Endometrium (tissue), 2 donors: ENCODE measurements around the gene DRGX.

Experiments used
- FAIRE-seq: peaks from 2 replicates; lab custom pipeline; 2012; peaks lifted over from hg19 to GRCh38; lab: Jason Lieb, UNC
- donor health status: control.
- donor health status: control.

The DRGX gene

DNA sequence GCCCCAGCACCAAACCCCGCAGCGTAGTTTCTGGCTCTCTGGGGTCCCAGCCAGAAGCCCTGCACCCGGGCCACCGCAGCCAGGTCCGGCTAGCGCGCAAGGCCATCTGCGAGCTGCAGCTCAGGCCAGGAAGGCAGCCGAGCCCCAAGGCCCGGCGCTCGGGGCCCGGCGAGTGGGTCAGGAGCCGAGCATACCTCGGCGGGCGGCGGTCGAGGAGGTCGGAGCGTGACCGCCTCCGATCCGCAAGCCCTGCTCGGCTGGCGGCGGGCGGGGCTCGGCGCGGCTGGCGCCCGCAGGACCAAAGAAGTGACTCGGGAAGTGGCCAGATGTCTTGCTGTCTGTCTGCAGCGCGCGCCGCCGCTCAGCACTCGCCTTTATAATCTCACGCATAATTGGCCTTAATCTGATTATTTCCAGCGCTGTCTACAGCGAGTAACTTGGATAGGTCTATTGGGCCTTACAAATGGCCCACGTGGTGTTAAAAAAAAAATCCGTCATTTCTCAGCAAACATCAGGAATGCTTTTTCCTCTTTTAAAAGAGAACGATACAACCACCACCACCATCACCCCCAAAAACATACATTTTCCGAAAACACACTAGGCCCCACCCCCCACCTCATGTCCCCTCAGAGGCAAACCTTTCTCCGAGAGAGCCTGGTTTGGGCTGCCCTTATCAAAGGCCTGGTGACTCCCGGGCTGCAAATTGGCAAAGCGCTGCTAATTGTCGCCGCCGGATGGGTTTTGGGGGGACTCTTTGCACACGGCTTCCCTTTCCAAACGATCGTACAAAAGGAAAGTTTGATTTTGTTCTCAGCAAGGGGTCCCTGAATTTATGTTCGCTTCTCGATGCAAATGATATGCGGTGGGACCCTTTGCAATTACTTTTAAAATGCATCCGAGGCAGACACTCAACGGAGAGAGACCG is at the start of gene DRGX:
TSS of gene DRGX (minus strand) at position 349 of the 925 bp plus-strand sequence. CDS start 649 bp downstream, outside the sequence.
- FAIRE-seq, result no peak

DNA sequence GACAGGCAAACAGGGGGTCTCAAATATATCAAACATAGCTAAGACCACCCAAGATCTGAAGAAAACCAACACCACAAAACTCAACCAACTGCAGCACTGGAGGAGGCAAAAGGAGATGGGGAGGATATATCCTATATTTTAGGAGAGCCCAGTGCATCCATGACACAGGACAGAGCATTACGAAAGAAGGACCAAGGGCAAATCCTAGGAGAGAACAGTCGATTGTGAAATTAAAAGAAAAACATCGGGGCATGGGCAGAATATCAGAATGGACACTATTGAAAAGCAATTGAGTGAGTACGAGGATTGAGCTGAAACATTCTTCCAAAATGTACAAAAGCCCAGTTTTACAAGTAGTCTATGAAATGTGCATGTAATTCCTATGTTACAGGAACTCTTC is 48.5 kb upstream of the DRGX start:
- no peak for FAIRE-seq

DNA sequence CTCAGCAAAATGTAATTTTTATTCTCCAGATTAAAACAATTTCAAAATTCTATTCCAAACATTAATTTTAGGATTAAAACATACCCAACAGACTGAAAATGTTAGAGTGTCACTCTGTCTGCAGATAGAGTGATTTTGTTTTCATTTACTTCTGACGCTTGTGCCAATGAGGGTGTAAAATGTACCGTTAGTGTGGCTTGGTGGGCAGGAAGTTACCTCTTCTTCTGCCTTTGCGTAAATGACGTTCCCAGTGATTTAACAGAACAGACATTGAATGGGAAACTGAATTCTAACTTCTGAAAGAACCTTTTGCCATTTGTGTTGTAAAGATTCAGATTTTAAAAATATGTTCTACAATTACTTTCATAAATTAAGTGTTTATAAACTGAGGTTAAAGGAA is 47.0 kb upstream of the DRGX start:
- no peak for FAIRE-seq

- FAIRE-seq, result no peak
These were observed 45.9 kb upstream of the DRGX start for GRCh38 chr10:49441488-49442476.

- no peak for FAIRE-seq
These were observed 39.3 kb upstream of the DRGX start for GRCh38 chr10:49435225-49435624.

- no peak for FAIRE-seq
These were observed 37.2 kb upstream of the DRGX start for GRCh38 chr10:49433069-49433468.

- no peak for FAIRE-seq
These were observed 35.5 kb upstream of the DRGX start for GRCh38 chr10:49431426-49431825.

DNA sequence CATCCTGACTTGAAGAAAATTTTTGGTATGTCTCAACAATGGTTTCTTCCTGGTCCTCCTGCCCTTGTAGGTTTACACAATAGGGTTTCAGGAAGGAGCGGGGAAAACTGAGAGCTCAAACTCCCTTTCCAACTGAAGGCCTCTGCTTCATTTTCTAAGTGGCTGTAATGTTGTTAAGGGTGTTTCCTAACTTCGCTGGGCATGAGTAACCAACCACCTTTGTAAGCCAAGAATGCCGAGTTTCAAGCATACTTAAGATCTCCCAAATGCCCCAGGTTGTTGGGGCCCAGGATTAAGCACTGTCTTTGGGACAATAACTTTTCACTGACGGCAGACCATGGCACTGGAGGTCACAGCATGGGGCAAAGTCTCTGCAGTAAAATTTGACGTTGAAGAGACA is 33.6 kb upstream of the DRGX start:
- no peak for FAIRE-seq

DNA sequence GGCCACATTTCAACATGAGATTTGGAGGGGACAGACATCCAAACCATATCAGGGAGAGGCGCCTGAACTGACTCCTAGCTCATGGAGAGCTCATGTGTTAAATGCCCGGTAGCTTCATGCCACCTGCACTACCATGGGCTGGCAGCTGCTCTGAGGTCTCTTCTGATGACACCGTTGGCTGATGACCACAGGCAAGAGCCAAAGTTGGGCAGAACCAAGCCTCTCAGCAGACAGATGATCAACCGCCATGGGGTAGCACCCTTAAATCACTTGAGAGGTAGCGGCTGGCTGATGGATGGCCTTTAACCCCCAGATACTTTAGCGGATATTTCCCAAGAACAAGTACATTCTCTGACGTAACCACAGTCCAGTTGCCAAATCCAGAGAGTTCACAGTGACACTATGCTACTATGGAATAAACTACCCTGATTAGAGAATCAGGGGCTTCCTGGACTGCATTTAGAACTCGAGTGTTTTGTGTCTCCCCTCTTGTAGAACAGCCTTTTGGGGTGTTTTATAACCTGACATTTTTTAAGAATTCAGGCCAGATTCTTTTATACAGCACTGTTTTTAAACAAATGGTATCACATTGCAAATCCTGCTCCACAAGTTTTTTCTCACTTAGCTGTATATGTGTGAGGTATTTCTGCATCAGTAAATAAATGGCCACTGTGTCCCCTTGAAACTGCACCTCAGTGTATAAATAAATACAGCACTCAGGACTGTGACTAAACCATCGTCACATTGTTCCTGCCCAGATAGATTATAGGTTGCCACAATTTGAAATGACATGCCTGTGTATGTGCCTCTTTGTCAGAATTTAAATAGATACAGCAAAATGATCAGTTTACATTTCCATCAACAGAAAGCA is 30.8 kb upstream of the DRGX start:
- no peak for FAIRE-seq

- no peak for FAIRE-seq
These were observed 23.1 kb upstream of the DRGX start for GRCh38 chr10:49419005-49419404.

DNA sequence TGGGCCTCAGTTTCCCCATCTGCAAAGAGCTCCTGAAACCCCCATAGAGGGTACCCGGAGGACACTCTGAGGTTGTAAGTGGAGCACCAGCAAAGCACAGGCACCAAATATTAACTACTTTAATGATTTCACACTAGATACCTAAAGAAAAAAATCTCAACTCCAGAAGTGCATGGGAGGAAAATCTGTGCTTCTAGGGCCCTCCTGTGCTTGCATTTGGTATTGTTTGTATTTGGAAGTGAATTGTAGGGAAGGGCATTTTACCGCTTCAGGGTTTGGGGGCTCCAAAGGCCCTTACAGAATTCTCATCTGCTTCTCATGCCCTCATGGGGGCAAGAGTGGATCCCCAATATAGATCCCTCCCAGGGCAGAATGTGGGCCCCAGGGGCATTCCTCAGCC is 22.4 kb upstream of the DRGX start:
- no peak for FAIRE-seq

DNA sequence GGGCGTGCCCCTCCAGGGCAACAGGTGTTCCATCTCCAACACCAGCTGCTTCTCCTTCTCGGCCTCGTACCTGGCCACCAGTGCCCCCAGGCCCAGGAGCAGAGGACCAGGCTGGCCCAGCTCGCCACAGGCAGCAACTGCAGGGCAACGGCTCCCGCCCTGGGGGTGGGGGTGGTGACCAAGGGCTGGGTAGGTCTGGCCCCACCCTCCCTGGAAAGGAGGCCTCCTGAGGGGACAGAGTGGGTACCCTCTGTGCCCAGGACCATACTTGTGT is 22.1 kb upstream of the DRGX start:
- no peak for FAIRE-seq

DNA sequence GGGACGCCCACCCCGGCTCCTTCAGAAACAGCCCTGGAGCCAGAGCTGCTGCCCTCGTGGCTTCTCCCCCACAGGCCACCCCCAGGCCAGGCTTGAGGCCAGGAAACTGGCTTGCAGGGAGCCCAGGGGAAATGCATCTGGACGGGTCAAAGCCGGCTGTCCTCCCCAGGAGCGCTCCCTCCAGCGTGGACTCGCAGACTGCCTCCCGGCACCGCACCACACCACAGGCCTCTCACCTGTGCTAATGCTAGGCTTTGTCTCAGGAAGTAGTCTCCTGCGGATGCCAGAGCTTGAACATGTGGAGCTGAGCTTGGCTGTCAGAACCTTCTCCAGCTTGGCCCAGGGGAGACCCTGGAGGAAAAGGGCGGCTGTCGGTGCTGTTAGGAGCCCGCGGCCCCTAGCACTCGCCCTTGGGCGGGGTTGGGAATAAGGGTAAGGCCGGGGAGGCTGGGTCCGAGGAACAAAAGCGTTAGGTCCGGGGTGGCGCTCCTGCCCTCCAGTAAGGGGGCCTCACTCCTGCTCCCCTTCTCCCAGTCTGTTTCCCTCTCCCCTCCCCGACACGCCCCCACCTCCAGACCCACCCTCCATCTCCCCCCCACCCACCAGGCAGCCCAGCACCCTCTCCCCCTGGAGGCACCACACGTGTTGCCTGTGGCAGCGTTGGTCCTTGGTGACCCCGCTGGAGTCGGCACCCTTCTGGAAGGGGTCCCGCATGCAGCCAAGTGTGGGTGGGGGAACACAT is 21.6 kb upstream of the DRGX start:
- FAIRE-seq, result no peak

DNA sequence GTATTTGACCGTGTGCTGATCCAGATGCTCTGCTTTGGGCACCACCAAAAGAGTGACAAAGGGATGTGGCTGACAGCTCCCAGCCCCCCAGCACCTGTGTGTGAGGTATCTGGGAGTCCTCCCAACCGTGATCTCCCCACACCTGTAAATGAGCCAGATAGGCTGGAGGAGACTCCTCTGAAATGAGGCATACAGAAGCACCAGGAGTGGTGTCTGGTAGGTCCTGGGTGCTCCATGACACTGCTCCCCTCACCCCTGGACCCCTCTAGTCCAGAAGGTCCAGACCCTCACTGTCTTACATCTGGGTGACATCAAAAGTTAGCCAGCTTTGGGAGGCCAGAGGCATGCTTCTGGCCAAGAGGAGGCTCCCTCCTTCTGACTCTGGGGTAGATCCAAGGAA is 20.0 kb upstream of the DRGX start:
- FAIRE-seq, result no peak

- no peak for FAIRE-seq
These were observed 19.2 kb upstream of the DRGX start for GRCh38 chr10:49415109-49415508.

- no peak for FAIRE-seq
These were observed 18.6 kb upstream of the DRGX start for GRCh38 chr10:49414496-49414895.

DNA sequence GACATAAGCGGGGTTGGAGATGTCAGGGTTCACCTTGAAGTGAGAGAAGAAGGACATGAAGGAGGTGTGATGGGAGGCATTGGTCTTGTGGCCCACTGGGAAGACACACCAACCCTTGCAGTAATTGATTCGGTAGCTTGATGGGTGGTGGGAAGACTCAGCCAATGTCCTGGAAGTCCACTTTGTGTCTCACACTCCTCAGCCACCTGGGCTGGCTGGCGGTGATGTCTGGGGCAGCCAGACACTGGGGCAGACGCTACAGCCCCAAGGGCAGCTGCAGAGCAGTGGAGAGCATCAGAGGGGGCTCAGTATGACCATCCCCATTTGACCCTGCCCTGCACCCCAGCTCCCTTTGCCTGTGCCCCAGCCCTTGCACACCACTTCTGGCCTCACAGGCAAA is 16.7 kb upstream of the DRGX start:
- FAIRE-seq, result no peak

- no peak for FAIRE-seq
These were observed 14.6 kb upstream of the DRGX start for GRCh38 chr10:49410365-49411074.

DNA sequence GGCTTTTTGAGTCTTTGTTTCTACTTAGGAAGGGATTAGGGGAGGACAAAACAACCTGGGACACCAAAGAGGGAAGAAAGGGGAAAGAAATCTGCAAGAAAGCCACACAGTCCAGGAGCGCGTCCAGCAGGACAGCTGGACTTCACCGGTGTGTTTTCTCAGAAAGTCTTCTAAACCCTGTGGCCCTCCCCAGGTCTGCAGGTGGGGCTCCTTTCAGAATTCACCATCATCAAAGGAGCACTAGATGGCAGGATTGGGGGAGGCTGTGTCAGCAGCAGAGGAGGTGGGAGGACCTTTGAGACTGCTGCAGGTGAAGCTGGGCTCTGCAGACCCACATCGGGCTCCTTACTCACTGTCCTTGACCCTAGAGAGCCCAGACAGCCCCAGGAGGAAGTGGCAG is 13.9 kb upstream of the DRGX start:
- FAIRE-seq, result no peak

GRCh38 chr10:49408519-49409306 is 12.8 kb upstream of the DRGX start:
- FAIRE-seq, result no peak
